ENCODE data around the gene IL22RA2. TPM values are rescaled to one million over a fixed set of nuclear protein-coding genes. Genes with fewer than 3 reads are reported as not detected.
A peak's percentile ranks its signal among the peaks of the same experiment; 100 is the strongest.

Gene IL22RA2
- total and polyA plus RNA-seq, 9 of the 15 experiments (the other 6 are each of a cell fraction or from before 2014, with no cell fraction given), result 0.03 TPM; not detected in 8

DNA sequence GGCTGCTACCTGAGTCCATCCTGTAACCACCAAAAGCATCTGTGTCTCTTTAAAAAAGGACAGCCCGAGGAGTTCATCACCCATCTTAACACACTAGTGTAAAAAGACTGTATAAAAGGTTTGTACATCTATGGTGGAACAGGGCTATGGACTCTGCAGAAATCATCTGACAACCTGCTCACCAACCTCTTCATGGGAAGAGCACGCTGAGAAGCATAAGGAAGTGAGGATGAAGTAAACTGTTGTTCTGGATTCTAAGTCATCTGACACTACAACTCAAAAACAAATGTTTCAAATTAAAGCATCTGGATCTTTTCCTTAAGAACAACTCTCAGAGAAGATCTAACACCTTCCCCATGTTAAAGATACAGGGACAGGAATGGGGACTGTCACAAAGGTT lies 40.4 kb upstream of the IL22RA2 start (continued):
- TF ChIP-seq, protein P1, sequence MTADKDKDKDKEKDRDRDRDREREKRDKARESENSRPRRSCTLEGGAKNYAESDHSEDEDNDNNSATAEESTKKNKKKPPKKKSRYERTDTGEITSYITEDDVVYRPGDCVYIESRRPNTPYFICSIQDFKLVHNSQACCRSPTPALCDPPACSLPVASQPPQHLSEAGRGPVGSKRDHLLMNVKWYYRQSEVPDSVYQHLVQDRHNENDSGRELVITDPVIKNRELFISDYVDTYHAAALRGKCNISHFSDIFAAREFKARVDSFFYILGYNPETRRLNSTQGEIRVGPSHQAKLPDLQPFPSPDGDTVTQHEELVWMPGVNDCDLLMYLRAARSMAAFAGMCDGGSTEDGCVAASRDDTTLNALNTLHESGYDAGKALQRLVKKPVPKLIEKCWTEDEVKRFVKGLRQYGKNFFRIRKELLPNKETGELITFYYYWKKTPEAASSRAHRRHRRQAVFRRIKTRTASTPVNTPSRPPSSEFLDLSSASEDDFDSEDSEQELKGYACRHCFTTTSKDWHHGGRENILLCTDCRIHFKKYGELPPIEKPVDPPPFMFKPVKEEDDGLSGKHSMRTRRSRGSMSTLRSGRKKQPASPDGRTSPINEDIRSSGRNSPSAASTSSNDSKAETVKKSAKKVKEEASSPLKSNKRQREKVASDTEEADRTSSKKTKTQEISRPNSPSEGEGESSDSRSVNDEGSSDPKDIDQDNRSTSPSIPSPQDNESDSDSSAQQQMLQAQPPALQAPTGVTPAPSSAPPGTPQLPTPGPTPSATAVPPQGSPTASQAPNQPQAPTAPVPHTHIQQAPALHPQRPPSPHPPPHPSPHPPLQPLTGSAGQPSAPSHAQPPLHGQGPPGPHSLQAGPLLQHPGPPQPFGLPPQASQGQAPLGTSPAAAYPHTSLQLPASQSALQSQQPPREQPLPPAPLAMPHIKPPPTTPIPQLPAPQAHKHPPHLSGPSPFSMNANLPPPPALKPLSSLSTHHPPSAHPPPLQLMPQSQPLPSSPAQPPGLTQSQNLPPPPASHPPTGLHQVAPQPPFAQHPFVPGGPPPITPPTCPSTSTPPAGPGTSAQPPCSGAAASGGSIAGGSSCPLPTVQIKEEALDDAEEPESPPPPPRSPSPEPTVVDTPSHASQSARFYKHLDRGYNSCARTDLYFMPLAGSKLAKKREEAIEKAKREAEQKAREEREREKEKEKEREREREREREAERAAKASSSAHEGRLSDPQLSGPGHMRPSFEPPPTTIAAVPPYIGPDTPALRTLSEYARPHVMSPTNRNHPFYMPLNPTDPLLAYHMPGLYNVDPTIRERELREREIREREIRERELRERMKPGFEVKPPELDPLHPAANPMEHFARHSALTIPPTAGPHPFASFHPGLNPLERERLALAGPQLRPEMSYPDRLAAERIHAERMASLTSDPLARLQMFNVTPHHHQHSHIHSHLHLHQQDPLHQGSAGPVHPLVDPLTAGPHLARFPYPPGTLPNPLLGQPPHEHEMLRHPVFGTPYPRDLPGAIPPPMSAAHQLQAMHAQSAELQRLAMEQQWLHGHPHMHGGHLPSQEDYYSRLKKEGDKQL (CRISPR knock-in tag; IDR thresholded peaks at IDR 0.05; ENCODE audit: borderline replicate concordance), result no peak
- no peak for TF ChIP-seq THRAP3 (IDR thresholded peaks at IDR 0.05; ENCODE audit: borderline replicate concordance)
- TF ChIP-seq NFIX (CRISPR knock-in tag; IDR thresholded peaks at IDR 0.05; ENCODE audit: low read depth), result no peak
- TF ChIP-seq HNRNPK (IDR thresholded peaks at IDR 0.05; ENCODE audit: low read depth, low read length, poor library complexity, severe bottlenecking), result no peak
- TF ChIP-seq, protein P2, sequence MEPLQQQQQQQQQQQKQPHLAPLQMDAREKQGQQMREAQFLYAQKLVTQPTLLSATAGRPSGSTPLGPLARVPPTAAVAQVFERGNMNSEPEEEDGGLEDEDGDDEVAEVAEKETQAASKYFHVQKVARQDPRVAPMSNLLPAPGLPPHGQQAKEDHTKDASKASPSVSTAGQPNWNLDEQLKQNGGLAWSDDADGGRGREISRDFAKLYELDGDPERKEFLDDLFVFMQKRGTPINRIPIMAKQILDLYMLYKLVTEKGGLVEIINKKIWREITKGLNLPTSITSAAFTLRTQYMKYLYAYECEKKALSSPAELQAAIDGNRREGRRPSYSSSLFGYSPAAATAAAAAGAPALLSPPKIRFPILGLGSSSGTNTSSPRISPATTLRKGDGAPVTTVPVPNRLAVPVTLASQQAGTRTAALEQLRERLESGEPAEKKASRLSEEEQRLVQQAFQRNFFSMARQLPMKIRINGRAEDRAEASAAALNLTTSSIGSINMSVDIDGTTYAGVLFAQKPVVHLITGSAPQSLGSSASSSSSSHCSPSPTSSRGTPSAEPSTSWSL (CRISPR knock-in tag; IDR thresholded peaks at IDR 0.05; ENCODE audit: borderline replicate concordance), result no peak
- no peak for TF ChIP-seq HMG20A (CRISPR knock-in tag; conservative IDR thresholded peaks at IDR 0.05)
- 0 out of 2 replicates have a peak, but pooled peaks have one; percentile 5 for TF ChIP-seq ETV5 (CRISPR knock-in tag; IDR thresholded peaks at IDR 0.05; ENCODE audit: low read depth)
- TF ChIP-seq FOXJ2 (tag; IDR thresholded peaks at IDR 0.05), result 0 out of 2 replicates have a peak, but pooled peaks have one; percentile 42

Measured in K562 (cell line).